ENCODE measurements around the gene MAP1LC3A.

The MAP1LC3A gene

GRCh38 chr20:34585019-34585418 is 26.5 kb downstream of the MAP1LC3A start:
- Mint-ChIP-seq H3K4me3 (no peak overlapping the region), H3K4me1 (ENCODE audit: low read depth) (peaks cover 22% of the 10 kb centered on the region), H3K27me3 (no peaks in the 10 kb centered on the region), H3K27ac (no peak overlapping the region), H3K36me3 (ENCODE audit: low read depth) (peaks cover 39% of the 10 kb centered on the region), H3K9me3 (no peaks in the 10 kb centered on the region)

- no peak overlapping the region for H3K4me3 Mint-ChIP-seq
- H3K27me3 Mint-ChIP-seq: no peaks in the 10 kb centered on the region
- H3K4me1 Mint-ChIP-seq (ENCODE audit: low read depth): peaks cover 9% of the 10 kb centered on the region
- H3K27ac Mint-ChIP-seq: no peak overlapping the region
- no peaks in the 10 kb centered on the region for H3K9me3 Mint-ChIP-seq
- H3K36me3 Mint-ChIP-seq (ENCODE audit: low read depth): peaks cover 25% of the 10 kb centered on the region
Observed at GRCh38 chr20:34586488-34587163, 28.1 kb downstream of the MAP1LC3A start.

- H3K4me3 Mint-ChIP-seq: no peak overlapping the region
- no peak overlapping the region for H3K27ac Mint-ChIP-seq
- H3K9me3 Mint-ChIP-seq: no peaks in the 10 kb centered on the region
- no peaks in the 10 kb centered on the region for H3K4me1 Mint-ChIP-seq (ENCODE audit: low read depth)
- peaks cover 4% of the 10 kb centered on the region for H3K36me3 Mint-ChIP-seq (ENCODE audit: low read depth)
- no peaks in the 10 kb centered on the region for H3K27me3 Mint-ChIP-seq
Observed at GRCh38 chr20:34595377-34596184, 37.1 kb downstream of the MAP1LC3A start.

- Mint-ChIP-seq H3K27me3 (no peaks in the 10 kb centered on the region), H3K4me3 (no peak overlapping the region), H3K27ac (no peak overlapping the region), H3K36me3 (ENCODE audit: low read depth) (peaks cover 3% of the 10 kb centered on the region), H3K4me1 (ENCODE audit: low read depth) (no peaks in the 10 kb centered on the region), H3K9me3 (no peaks in the 10 kb centered on the region)
Observed at GRCh38 chr20:34600892-34601653, 42.6 kb downstream of the MAP1LC3A start.

- Mint-ChIP-seq H3K4me1 (ENCODE audit: low read depth) (no peaks in the 10 kb centered on the region), H3K4me3 (no peak overlapping the region), H3K27ac (no peak overlapping the region), H3K27me3 (no peaks in the 10 kb centered on the region), H3K9me3 (no peaks in the 10 kb centered on the region), H3K36me3 (ENCODE audit: low read depth) (peaks cover 3% of the 10 kb centered on the region)
Observed at GRCh38 chr20:34604980-34605788, 46.7 kb downstream of the MAP1LC3A start.

- Mint-ChIP-seq H3K4me3 (no peak overlapping the region), H3K4me1 (ENCODE audit: low read depth) (no peaks in the 10 kb centered on the region), H3K27ac (no peak overlapping the region), H3K27me3 (no peaks in the 10 kb centered on the region), H3K36me3 (ENCODE audit: low read depth) (peaks cover 7% of the 10 kb centered on the region), H3K9me3 (no peaks in the 10 kb centered on the region)
Observed at GRCh38 chr20:34607066-34607465, 48.5 kb downstream of the MAP1LC3A start.
